Measurements from ENCODE around the gene TENM4. TPM values are rescaled to one million over a fixed set of nuclear protein-coding genes. Genes with fewer than 3 reads are reported as not detected.

The TENM4 gene
- total RNA-seq, 2 experiments from 2014 or later, result not detected

DNA sequence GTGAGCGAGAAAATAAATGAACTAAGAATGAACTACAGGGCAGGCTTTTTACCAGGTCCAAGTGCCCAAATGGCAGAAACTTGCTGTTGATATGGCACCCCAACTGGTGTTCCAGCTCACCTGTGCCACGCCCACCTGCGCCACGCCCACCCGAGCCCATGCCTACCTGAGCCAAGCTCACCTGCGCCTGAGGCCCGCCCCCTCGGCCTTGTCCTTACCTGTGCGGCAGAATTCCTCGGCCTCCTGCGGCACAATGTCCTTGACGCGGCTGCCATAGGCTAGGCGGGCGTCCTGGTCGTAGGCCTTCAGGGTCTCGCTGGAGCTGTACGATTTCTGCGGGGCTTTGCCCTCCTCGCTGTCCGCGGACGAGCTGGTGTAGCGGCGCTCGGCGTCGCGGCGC, 371.3 kb downstream of the TENM4 start:
- TF ChIP-seq EZH2phosphoT487 (IDR thresholded peaks at IDR 0.05; ENCODE audit: borderline replicate concordance, low read depth, low read length), result no peak
- TF ChIP-seq, protein P1, sequence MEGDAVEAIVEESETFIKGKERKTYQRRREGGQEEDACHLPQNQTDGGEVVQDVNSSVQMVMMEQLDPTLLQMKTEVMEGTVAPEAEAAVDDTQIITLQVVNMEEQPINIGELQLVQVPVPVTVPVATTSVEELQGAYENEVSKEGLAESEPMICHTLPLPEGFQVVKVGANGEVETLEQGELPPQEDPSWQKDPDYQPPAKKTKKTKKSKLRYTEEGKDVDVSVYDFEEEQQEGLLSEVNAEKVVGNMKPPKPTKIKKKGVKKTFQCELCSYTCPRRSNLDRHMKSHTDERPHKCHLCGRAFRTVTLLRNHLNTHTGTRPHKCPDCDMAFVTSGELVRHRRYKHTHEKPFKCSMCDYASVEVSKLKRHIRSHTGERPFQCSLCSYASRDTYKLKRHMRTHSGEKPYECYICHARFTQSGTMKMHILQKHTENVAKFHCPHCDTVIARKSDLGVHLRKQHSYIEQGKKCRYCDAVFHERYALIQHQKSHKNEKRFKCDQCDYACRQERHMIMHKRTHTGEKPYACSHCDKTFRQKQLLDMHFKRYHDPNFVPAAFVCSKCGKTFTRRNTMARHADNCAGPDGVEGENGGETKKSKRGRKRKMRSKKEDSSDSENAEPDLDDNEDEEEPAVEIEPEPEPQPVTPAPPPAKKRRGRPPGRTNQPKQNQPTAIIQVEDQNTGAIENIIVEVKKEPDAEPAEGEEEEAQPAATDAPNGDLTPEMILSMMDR (conservative IDR thresholded peaks at IDR 0.05; ENCODE audit: low read length), result no peak
- H3K4me1 ChIP-seq (ENCODE audit: insufficient read depth, low read length, poor library complexity, severe bottlenecking), result no peaks in the 10 kb centered on the region
- no peaks in the 10 kb centered on the region for H3K9me2 ChIP-seq (ENCODE audit: insufficient read depth, low read length)
- no peak overlapping the region for H3K4me2 ChIP-seq (ENCODE audit: low read length)
- intact Hi-C loops (cut with micrococcal nuclease; ENCODE audit: unreplicated experiment), result no loop called here
- ChIA-PET POLR2A (no interaction called here), CTCF (ENCODE audit: unreplicated experiment) (no interaction called here)
- H3K79me2 ChIP-seq (ENCODE audit: insufficient read depth, low read depth, low read length), result no peaks in the 10 kb centered on the region
- H3K9me3 ChIP-seq (ENCODE audit: low read length), result no peaks in the 10 kb centered on the region
- BruUV-seq (replicated peaks), result no TSS peak
- H3K36me3 ChIP-seq (ENCODE audit: insufficient read depth, low read length), result no peaks in the 10 kb centered on the region
- no peaks in the 10 kb centered on the region for H4K20me1 ChIP-seq (ENCODE audit: insufficient read depth, low read length)
- no peak overlapping the region for H2AFZ ChIP-seq (ENCODE audit: low read length)
- no peak overlapping the region for H3K27ac ChIP-seq (ENCODE audit: low read depth, low read length, poor library complexity, severe bottlenecking)
- DNase-seq (ENCODE audit: low spot score), result no peak
- no peak overlapping the region for H3K4me3 ChIP-seq (ENCODE audit: low read depth, low read length, poor library complexity, severe bottlenecking)

DNA sequence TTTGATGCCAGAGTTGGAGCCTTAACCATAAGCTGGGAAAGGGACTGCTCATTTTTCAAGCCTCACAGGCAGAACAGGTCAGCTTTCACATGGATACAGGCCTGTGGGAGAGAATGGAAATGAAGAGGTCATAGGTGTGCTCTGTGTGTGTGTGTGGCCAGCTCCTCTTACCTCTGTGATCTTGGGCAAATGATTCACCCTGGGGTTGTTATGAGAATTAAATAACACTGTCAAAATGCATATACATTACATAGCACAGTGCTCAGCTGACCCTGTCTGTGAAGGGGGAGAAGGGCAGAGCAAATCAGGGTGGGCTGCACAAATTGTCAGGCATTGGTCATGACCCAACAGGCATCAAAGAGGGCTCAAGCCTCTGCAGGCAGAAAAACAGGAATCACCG, 372.5 kb downstream of the TENM4 start:
- TF ChIP-seq, protein P1 (conservative IDR thresholded peaks at IDR 0.05; ENCODE audit: low read length), result no peak
- TF ChIP-seq EZH2phosphoT487 (IDR thresholded peaks at IDR 0.05; ENCODE audit: borderline replicate concordance, low read depth, low read length), result no peak
- no peak overlapping the region for H3K27ac ChIP-seq (ENCODE audit: low read depth, low read length, poor library complexity, severe bottlenecking)
- BruUV-seq (replicated peaks), result no TSS peak
- ChIA-PET CTCF (ENCODE audit: unreplicated experiment) (no interaction called here), POLR2A (no interaction called here)
- intact Hi-C loops (cut with micrococcal nuclease; ENCODE audit: unreplicated experiment), result no loop called here
- no peaks in the 10 kb centered on the region for H3K79me2 ChIP-seq (ENCODE audit: insufficient read depth, low read depth, low read length)
- no peaks in the 10 kb centered on the region for H4K20me1 ChIP-seq (ENCODE audit: insufficient read depth, low read length)
- H3K4me3 ChIP-seq (ENCODE audit: low read depth, low read length, poor library complexity, severe bottlenecking), result no peak overlapping the region
- H3K4me1 ChIP-seq (ENCODE audit: insufficient read depth, low read length, poor library complexity, severe bottlenecking), result no peaks in the 10 kb centered on the region
- no peaks in the 10 kb centered on the region for H3K9me2 ChIP-seq (ENCODE audit: insufficient read depth, low read length)
- no peak for DNase-seq (ENCODE audit: low spot score)
- no peaks in the 10 kb centered on the region for H3K36me3 ChIP-seq (ENCODE audit: insufficient read depth, low read length)
- no peak overlapping the region for H3K4me2 ChIP-seq (ENCODE audit: low read length)
- H2AFZ ChIP-seq (ENCODE audit: low read length), result no peak overlapping the region
- H3K9me3 ChIP-seq (ENCODE audit: low read length), result no peaks in the 10 kb centered on the region

DNA sequence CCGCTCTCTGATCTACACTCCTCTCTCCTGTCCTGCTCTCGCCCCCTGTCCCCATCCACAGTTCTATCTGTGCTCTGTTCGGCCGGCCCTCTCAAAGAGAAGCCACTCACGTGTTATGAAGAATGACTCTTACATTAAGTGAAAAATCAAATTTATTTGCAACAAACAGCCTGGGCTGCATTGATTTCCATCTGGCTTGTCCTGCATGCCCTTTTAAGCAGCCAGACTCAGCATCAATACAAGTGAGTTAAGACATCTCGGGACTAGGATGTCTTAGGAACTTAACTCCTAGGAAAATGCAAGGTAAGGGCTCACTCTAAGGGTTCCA, 373.5 kb downstream of the TENM4 start:
- CTCF ChIA-PET (ENCODE audit: unreplicated experiment), result no interaction called here
- no peak overlapping the region for H2AFZ ChIP-seq (ENCODE audit: low read length)

More for the DNA sequence above, 373.5 kb downstream of the TENM4 start:
- intact Hi-C loops (cut with micrococcal nuclease; ENCODE audit: unreplicated experiment), result no loop called here
- Histone ChIP-seq H3K4me3 (ENCODE audit: low read depth, low read length, poor library complexity, severe bottlenecking) (no peak overlapping the region), H3K9me2 (ENCODE audit: insufficient read depth, low read length) (no peaks in the 10 kb centered on the region), H4K20me1 (ENCODE audit: insufficient read depth, low read length) (no peaks in the 10 kb centered on the region), H3K9me3 (ENCODE audit: low read length) (no peaks in the 10 kb centered on the region), H3K36me3 (ENCODE audit: insufficient read depth, low read length) (no peaks in the 10 kb centered on the region), H3K27ac (ENCODE audit: low read depth, low read length, poor library complexity, severe bottlenecking) (no peak overlapping the region), H3K4me2 (ENCODE audit: low read length) (no peak overlapping the region), H3K4me1 (ENCODE audit: insufficient read depth, low read length, poor library complexity, severe bottlenecking) (no peaks in the 10 kb centered on the region), H3K79me2 (ENCODE audit: insufficient read depth, low read depth, low read length) (no peaks in the 10 kb centered on the region)
- POLR2A ChIA-PET, result no interaction called here
- DNase-seq (ENCODE audit: low spot score), result no peak
- BruUV-seq (replicated peaks), result no TSS peak
- TF ChIP-seq, protein P1 (conservative IDR thresholded peaks at IDR 0.05; ENCODE audit: low read length), result no peak
